NCI-H146 treated with DMSO at 0.1 percent for 48 hours (cell line): Measurements from ENCODE around the gene NFASC.

ENCODE experiments used
- DNase-seq: peaks from one replicate; lab custom pipeline; 2025; ENCODE audit not compliant: unreplicated experiment; lab: John Stamatoyannopoulos, UW

The NFASC gene

DNA sequence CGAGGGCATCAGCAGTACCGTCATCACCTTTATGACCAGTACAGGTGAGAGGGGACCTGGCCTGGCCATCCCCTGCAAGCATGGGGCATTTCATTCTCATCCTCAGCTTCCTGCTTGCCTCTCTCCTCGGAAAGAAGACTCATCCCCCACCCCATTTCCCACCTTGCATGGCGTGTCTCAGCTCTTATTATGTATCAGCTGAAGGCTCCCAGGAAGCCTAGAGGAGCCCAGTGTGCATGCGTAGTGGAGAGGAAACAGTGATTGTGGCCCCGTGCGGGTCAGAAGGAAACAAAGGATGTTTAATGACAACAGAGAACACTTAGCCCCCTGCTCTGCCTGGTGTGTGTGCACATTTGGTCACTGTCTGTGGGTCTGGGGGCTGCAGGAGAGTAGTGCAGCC, 132.0 kb downstream of the NFASC start:
- DNase-seq, result no peak

- peak; percentile 84 for DNase-seq
Observed at GRCh38 chr1:205003358-205004131, 132.9 kb downstream of the NFASC start.

GRCh38 chr1:205004351-205004750, 133.7 kb downstream of the NFASC start:
- DNase-seq, result no peak

DNA sequence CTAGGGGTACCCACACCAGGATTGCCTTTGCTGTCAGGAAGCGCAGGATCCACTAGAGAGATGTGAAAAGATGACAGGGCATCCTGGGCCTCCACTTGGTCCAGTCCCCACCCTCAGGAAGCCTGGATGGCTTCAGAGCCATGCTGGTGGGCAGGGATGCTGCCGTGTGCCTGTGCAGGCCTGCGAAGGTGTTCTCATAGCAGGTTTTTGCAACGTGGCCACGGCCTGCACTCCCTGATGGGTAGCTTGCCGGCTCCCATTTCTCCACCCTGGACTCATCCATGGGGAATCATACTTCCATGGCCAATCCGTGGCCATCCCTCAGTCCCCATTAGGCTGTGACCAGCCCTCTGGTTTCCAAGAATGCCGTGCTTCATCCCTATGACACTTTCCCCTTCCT, 138.2 kb downstream of the NFASC start:
- DNase-seq, result no peak

DNA sequence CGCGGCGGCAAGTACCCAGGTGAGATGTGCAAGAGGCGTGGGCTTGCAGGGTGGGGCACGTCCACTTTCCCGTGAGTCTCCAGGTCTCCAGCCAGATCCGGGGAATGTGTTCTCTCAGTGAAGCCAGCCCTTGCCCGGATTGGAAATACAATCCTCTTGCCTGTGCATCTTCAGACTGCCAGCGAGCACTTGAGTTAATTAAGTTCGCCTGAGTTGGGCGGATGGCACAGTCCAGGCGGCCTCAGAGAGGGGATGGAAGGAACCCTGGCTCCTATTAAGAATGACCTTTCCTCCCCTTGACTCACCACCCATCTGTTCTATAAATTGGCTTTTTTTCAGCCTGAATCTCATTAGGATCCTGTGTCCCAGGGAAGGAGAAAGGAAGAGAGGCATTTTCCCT, 139.0 kb downstream of the NFASC start:
- no peak for DNase-seq

DNA sequence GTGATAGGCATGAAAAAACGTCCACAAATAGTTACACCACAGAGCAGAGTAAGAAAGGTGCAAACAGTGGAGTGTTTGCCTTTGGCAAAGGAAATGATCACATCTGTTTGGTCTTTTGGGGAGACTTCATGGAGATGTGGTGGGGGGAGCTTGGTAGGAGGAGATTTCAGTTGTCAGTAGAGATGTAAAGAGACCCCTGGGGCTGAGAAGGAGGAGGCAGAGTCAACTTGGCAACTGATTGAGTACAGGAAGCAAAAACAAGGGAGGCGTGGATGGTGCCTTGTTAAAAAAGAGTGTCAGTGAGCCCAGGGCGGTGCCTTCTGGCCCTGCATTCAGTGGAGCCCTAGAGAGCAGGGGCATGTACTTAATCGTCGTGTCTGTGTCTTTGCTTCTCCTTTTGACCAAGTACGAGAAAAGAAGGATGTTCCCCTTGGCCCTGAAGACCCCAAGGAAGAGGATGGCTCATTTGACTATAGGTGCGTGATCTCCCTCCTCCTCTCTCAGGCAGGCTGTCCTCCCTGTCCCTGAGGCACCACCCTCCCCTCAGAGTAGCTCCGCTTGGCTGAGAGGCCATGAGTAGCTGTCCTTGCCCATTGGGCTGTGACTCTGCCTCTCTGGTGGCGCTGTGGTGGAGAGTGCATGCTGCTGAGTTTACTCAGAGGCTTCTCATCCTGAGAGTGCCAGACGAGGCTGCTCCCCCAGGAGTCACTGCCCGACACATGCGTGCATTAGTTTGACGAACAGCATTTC, 141.9 kb downstream of the NFASC start:
- DNase-seq, result no peak

GRCh38 chr1:205013683-205014367, 143.2 kb downstream of the NFASC start:
- no peak for DNase-seq

- no peak for DNase-seq
Observed at GRCh38 chr1:205014783-205015182, 144.1 kb downstream of the NFASC start.

DNA sequence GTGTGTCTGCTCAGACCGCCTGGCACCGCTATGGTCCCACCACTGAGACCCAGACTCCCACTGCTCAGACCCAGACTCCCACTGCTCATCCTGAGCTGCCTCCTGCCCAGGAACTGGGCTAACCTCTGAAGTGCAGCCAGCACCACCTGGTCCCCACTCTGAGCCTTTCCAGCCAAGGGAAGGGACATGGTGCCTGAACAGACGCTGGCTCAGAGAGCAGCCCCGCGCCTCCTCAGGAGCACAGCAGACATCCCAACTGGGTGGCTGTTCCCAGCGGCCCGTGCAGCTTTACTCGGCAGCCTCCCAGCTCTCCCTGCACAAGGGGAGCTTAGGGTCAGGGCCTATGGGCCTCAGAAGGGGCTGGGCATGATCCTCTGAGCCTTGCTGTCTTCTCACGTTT, 144.6 kb downstream of the NFASC start:
- DNase-seq, result no peak

DNA sequence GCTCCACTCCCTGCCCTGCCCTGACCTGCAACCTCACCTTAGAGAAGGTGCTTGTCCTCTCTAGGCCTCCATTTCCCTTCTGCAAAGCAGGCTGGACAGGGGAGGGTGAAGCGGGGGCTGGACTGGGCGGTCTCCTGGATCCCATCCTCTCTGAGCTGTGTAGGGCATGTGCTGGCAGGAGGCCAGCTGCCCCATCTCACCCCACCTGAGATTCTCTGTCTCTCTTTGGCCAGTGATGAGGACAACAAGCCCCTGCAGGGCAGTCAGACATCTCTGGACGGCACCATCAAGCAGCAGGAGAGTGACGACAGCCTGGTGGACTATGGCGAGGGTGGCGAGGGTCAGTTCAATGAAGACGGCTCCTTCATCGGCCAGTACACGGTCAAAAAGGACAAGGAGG, 145.4 kb downstream of the NFASC start:
- no peak for DNase-seq

GRCh38 chr1:205016584-205016983, 145.9 kb downstream of the NFASC start:
- DNase-seq, result no peak

- DNase-seq, result no peak
Observed at GRCh38 chr1:205017001-205017400, 146.3 kb downstream of the NFASC start.

GRCh38 chr1:205017766-205018165, 147.1 kb downstream of the NFASC start:
- DNase-seq, result no peak

- DNase-seq, result no peak
Observed at GRCh38 chr1:205018381-205018780, 147.7 kb downstream of the NFASC start.

DNA sequence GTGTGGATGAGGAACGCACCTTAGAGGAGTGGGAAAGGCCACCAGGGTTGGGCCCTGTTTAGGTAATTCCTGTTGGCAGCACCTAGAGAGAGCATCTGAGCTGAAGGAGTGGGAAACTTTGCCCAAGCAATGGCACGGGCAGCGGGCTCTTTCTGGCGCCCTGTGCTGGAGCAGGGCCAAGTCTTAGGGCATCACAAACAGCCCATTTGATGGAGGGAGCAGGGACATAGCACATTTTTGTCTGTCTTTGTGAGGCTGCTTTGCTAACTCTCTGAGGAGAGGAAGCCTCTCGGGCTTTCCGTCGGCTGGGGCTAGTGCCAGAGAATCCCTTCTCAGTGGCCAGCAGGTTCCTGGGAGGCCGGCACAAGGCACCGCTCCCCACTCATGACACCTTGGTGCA, 149.8 kb downstream of the NFASC start:
- no peak for DNase-seq

- DNase-seq, result no peak
Observed at GRCh38 chr1:205024679-205025078, 154.0 kb downstream of the NFASC start.

DNA sequence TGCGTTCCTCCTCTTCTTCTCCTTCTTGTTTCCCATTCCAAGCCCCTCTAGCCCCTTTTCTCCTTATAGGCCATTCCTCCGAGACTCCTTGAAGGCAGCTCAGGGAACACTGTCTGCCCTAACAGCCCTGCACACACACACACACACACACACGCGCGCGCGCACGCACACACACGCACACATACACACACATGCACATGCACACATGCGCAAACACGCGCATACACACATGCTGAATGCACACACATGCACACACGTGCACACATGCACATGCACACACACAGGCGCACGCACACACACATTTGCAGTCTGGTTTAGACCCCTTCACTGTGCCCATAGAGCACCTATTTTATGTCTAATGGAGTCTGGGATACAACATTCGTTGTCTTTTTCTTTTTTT, 154.6 kb downstream of the NFASC start:
- no peak for DNase-seq

- no peak for DNase-seq
Observed at GRCh38 chr1:205026181-205026580, 155.5 kb downstream of the NFASC start.

DNA sequence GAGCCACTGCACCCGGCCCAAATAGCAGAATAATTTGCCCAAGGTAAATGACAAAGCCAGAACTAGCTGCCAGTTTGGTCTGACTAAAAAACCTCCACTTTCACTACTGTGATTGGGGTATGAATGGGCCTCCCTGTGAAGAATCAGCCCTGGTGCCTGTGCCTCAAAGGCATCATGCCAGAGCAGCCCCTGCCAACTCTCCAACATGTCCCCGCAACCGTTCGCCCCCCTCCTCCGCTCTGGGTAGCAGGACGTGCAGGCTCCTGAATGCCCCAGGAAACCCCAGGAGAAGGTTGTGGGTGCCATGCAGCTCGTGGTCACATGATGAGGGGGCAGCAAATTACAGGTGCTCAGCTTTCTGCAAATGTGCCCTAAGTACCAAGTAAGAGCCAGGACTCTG, 157.7 kb downstream of the NFASC start:
- no peak for DNase-seq

DNA sequence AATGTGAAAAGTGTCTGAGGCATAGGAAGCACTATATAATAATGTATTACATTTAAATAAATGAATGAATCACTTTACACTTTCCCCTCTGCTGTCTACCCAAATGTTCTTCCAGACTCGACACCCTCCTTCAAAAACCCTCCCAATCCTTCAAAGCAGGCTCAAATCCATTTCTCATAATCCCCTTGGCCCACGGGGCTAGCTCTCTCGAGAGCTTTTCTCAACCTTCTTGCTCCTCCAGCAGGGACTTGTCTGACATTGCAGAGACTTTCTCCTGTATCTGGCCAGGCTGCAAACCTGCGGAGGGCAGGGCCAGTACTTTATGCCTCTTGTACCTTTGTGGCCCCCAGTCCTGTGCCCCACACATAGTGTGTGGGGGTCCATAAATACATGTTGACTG, 158.3 kb downstream of the NFASC start:
- DNase-seq, result no peak

DNA sequence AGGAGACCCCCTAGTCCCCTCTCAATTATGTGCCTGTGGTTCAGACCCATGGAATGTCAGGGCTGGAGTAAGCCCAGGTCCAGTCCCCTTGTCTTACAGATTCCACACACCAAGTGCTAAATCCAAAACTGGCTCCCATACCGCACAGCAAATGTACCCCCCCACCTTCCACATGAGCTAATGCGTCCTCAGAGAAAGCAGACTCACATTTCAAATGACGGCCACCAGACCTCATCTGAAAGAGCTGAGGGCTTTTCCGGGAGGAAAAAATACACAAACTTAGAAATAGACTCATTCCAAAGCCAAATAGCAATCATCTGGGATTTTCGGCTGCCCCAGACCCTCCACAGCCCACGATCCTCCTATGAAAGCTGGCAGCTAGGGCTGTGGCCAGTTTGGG, 159.6 kb downstream of the NFASC start:
- DNase-seq, result no peak

DNA sequence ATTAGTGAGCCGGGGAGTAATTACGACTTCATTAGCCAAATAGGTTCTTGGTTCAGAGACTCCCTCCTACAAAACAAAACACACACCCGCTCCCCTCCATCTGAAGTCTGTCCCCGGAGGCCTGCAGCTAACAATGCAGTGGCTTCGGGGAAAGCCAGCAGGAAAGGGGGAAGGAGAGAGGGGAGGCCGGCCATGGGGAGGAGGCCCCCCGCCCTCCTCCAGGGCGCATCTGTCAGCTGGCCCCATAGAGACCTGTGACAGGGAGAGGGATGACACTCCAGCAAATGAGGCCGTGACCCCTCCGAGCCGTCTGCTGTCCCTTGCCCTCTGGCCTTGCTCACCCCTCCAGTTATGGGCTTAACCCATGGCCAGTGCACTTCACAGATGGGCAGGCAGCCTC, 160.2 kb downstream of the NFASC start:
- no peak for DNase-seq
